ENCODE measurements around the gene DNAH10.

The DNAH10 gene

GRCh38 chr12:123761841-123762714, at the start of gene DNAH10:
Gene DNAH10, plus strand, starts transcription at chr12:123762301. Its CDS starts 36 bp downstream, at chr12:123762337.
- DNase-seq (ENCODE audit: low read depth, low spot score): no peak
- POLR2A ChIA-PET: no interaction called here
- TF ChIP-seq CTCF (IDR thresholded peaks at IDR 0.05; ENCODE audit: insufficient read depth, low read length, missing control alignments): peak; percentile 22
- CTCF ChIA-PET: interaction anchor here (2.0 kb wide), 1 partner anchor 221 kb away, joined by 6 read pairs; no protein-coding TSS in a partner anchor
- peak within 1 kb of the TSS; percentile 57 for H3K4me3 ChIP-seq (ENCODE audit: low read depth, low read length)

- DNase-seq (ENCODE audit: low read depth, low spot score): no peak
- TF ChIP-seq CTCF (IDR thresholded peaks at IDR 0.05; ENCODE audit: insufficient read depth, low read length, missing control alignments): no peak
- POLR2A ChIA-PET: interaction anchor here (0.8 to 1.1 kb wide), 3 partner anchors 34 to 1080 kb away, joined by 3 to 5 read pairs (median 5); no protein-coding TSS in a partner anchor
- H3K4me3 ChIP-seq (ENCODE audit: low read depth, low read length): peak overlapping the region; percentile 94
- CTCF ChIA-PET: interaction anchor here (1.0 to 1.3 kb wide), 3 partner anchors 11 to 320 kb away, joined by 3 to 4 read pairs (median 4); no protein-coding TSS in a partner anchor
These were observed 49.3 kb upstream of the DNAH10 start for GRCh38 chr12:123712780-123713319.

GRCh38 chr12:123713398-123713797, 48.7 kb upstream of the DNAH10 start:
- ChIA-PET POLR2A (interaction anchor here (1.1 kb wide), 1 partner anchor 34 kb away, joined by 3 read pairs; no protein-coding TSS in a partner anchor), CTCF (interaction anchor here (1.0 to 1.1 kb wide), 2 partner anchors 11 to 319 kb away, joined by 3 to 4 read pairs; no protein-coding TSS in a partner anchor)
- no peak for DNase-seq (ENCODE audit: low read depth, low spot score)
- H3K4me3 ChIP-seq (ENCODE audit: low read depth, low read length): peak overlapping the region; percentile 94
- TF ChIP-seq CTCF (IDR thresholded peaks at IDR 0.05; ENCODE audit: insufficient read depth, low read length, missing control alignments): no peak

- CTCF ChIA-PET: interaction anchor here (1.0 to 1.1 kb wide), 2 partner anchors 12 to 319 kb away, joined by 3 to 4 read pairs; no protein-coding TSS in a partner anchor
These were observed 48.1 kb upstream of the DNAH10 start for GRCh38 chr12:123713823-123714585.

GRCh38 chr12:123715195-123715594, 46.9 kb upstream of the DNAH10 start:
- no peak overlapping the region for H3K4me3 ChIP-seq (ENCODE audit: low read depth, low read length)
- TF ChIP-seq CTCF (IDR thresholded peaks at IDR 0.05; ENCODE audit: insufficient read depth, low read length, missing control alignments): no peak
- ChIA-PET POLR2A (no interaction called here), CTCF (no interaction called here)
- DNase-seq (ENCODE audit: low read depth, low spot score): no peak

More at GRCh38 chr12:123713823-123714585, 48.1 kb upstream of the DNAH10 start:
- peak overlapping the region; percentile 1; the same call in 1 of the 2 replicates for H3K4me3 ChIP-seq (ENCODE audit: low read depth, low read length)
- POLR2A ChIA-PET: interaction anchor here (0.6 to 1.1 kb wide), 2 partner anchors 24 to 35 kb away, joined by 3 read pairs; no protein-coding TSS in a partner anchor
- DNase-seq (ENCODE audit: low read depth, low spot score): no peak
- TF ChIP-seq CTCF (IDR thresholded peaks at IDR 0.05; ENCODE audit: insufficient read depth, low read length, missing control alignments): no peak
